GM19468 (cell line): ENCODE measurements around the gene STX5.
"Not testable (repeated sequence)": the region's sequence is repeated elsewhere in the genome, so short reads cannot be mapped to it uniquely, and the experiment has no call there.

Experiments used
- ATAC-seq: cut with Tn5 transposase; IDR thresholded peaks from one replicate; pipeline ENCODE4 v1.9.1; 2021; ENCODE audit warnings: mild to moderate bottlenecking, moderate library complexity, moderate number of reproducible peaks; ENCODE audit not compliant: unreplicated experiment; ENCODE audit errors: extremely low read depth

STX5 gene

DNA sequence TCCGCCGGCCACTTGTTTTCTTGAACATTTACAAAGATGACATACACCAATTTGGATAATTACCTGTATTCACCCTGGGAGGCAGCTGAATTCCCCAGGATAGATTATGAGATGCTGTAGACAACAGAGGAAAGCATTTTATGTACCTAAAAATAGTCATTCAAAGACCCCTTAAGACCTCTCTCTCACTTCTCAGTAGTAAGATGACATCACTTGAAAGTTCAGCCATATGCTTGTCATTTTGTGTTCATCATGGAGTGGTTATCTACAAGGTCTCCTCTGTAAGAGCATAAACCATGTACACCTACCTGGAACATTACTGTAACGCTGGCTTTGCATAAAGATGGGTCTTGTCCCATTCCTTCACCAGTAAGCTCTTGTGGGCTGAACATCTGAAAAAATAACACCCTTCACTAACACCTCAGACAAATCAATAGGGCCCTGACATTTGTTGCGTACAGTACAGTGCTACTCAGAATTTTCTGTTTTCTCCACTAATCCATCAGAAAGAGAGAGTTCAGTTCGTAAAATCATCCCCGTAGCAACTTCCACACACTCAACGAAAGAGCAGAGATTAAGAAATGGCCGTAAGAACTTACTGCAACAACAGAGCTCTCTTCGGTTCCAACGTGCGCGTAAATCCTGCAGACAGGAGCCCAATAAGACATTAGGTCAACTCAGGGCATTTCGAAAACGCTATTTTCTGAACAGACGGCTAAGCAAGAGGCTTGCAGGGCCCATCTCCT lies 23.1 kb upstream of the STX5 start:
- no peak for ATAC-seq

GRCh38 chr11:62854013-62854824 lies 22.4 kb upstream of the STX5 start:
- ATAC-seq: no peak

DNA sequence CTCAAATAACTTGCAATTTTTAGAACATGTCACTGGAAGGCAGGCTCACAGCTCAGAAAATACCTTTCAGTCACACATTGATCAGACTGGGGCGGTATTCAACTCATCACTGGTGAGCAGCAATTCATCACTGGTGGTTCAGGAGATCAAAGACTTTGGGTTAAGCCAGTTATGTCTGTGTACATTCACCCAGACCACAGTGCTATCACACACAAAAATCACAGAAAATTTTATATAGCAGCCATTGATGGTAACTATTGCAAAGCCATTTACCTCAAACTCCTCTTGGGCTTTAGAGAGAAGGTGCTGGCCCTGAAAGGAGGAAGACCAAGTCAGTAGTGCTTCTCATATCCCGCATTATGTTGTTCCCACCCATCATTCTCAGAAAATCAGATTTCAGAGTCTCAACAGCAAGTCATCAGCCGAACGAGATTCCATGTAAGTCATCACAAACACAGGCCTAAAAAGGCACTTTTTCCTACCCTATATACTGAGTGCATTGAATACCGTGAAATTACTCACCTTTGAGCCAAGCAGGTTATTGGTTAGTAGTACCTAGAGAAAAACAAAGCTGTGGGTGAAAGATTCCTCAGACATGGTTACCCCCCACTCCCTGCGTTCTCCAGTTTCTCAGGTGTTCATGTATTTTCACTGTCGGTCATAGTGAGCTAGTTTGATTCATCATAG lies 21.6 kb upstream of the STX5 start:
- no peak for ATAC-seq

- ATAC-seq: no peak
Observed at GRCh38 chr11:62852523-62853188, 20.8 kb upstream of the STX5 start.

GRCh38 chr11:62851807-62852522 lies 20.1 kb upstream of the STX5 start:
- ATAC-seq: no peak

GRCh38 chr11:62850911-62851806 lies 19.3 kb upstream of the STX5 start:
- ATAC-seq: no peak

- no peak for ATAC-seq
Observed at GRCh38 chr11:62847767-62848314, 16.0 kb upstream of the STX5 start.

DNA sequence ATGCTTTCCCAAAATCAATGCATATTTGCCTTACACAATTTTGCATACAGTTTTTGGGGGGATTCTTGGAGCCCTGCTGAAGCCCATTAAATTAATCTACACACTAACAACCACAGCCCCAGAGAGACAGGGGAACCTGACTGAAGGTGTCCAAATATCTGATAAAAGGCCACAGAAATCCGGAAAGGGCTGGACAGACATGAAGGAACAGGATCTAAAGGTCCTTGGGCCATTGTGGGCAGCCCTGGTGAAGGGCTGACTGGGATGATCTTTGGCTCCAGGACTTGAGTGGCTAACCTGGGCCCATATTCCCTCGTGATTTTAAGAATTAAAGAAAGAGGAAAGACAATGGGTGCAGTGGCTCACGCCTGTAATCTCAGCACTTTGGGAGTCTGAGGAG lies 14.3 kb upstream of the STX5 start:
- no peak for ATAC-seq

DNA sequence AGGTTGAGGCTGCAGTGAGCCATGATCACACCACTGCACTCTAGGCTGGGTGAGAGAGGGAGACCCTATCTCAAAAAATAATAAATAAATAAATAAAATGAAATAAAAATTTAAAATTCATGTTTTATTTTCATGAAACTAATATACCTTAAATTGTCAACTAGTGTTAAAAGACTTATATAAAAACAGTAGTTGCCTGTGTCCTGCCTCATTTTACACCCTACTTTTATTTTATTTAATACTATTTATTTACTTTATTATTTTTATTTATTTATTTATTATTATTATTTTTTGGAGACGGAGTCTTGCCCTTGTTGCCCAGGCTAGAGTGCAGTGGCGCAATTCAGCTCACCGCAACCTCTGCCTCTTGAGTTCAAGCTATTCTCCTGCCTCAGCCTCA lies 12.3 kb upstream of the STX5 start:
- ATAC-seq: no peak

DNA sequence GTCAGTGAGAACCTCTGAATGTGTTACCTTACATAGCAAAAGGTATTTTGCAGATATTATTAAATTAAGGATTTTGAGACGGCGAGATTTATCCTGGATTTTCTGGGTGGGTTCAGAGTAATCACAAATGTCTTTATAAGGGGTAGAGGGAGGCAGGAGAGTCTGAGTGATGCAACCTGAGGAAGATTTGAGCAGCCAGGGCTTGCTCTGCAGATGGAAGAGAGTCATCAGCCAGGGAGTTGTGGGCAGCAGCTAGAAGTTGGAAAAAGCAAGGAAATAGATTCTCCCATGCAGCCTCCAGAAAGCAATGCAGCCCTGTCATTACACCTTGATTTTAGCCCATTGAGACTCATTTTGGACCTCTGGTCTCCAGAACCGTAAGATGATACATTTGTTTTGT lies 11.6 kb upstream of the STX5 start:
- ATAC-seq: no peak

- not testable (repeated sequence) for ATAC-seq
Observed at GRCh38 chr11:62842891-62843290, 11.0 kb upstream of the STX5 start.

GRCh38 chr11:62842171-62842741 lies 10.4 kb upstream of the STX5 start:
- no peak for ATAC-seq

DNA sequence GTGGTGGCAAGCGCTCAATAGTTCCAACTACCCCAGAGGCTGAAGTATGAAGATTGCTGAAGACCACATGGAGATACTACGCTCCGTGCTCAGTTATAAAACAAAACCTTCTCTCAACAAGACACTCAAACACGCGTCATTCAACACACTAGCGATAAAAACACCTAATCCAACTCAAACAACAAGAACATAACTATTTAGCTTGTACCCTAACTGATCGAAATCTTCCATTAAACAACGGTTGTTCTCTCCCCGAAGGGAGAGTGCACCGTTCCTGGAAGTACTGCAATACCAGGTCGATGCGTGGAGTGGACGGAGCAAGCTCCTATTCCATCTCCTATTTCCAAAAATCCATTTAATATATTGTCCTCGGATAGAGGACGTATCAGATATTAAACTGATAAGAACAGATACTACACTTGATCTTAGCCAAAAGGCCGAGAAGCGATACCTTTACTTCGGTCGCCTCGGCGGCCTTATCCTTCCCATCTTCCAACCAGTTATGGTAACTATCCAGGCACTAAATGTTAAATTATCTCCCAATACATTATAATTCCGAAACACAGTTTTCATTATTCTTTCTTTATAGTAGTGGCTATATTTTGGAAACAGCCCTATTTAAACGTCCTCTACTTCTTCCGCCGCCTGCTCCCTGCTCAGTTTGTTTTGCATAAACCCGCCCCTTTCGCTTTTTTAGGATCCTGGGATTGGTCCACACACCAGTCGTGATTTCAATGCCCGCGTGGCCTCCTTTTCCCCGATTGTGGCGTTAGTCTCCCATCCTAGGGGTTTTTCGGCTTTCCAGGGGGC lies 9.7 kb upstream of the STX5 start:
- peak; percentile 27 for ATAC-seq

GRCh38 chr11:62840721-62841360 lies 9.0 kb upstream of the STX5 start:
- not testable (repeated sequence) for ATAC-seq

- ATAC-seq: peak; percentile 31
Observed at GRCh38 chr11:62839050-62839945, 7.4 kb upstream of the STX5 start, which contains the start of gene WDR74. Gene WDR74 (minus strand): TSS chr11:62839590. CDS start chr11:62839570, 20 bp downstream.

DNA sequence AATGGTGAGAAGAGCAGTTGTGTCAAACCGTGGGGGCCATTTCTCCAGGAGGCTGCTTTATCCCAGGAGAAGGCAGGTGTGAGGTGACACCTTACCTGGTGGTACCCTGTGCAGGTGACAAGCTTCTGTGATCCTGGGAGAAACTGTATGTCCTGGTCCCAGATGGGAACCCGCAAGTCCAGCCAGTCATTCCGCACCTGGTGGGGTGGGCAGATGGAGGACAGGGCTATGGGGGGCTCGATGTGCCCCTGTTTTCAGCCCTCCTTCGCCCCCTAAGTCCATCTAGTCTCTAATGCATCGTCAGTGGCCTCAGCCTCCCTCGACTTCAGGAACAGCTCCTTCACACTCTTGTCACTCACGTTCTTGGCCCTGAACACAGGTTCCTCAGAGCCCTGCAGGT lies 3.5 kb upstream of the STX5 start:
- no peak for ATAC-seq
